ENCODE measurements around the gene ZNF181. TPM values are rescaled to one million over a fixed set of nuclear protein-coding genes. Genes with fewer than 3 reads are reported as not detected.

The ZNF181 gene
- total RNA-seq, 1 experiment from 2014 or later = 6.8 TPM

GRCh38 chr19:34778342-34778741 is 44.3 kb downstream of the ZNF181 start:
- no peak for DNase-seq
- Histone ChIP-seq H3K36me3 (replicated peaks; ENCODE audit: control insufficient read depth, insufficient read depth, low read length) (no peaks in the 10 kb centered on the region), H3K4me3 (ENCODE audit: insufficient read depth, low read depth, low read length) (no peak overlapping the region), H3K27me3 (ENCODE audit: control insufficient read depth, insufficient read depth, low read length) (no peaks in the 10 kb centered on the region)

GRCh38 chr19:34779652-34780051 is 45.6 kb downstream of the ZNF181 start:
- Histone ChIP-seq H3K4me3 (ENCODE audit: insufficient read depth, low read depth, low read length) (no peak overlapping the region), H3K27me3 (ENCODE audit: control insufficient read depth, insufficient read depth, low read length) (no peaks in the 10 kb centered on the region), H3K36me3 (replicated peaks; ENCODE audit: control insufficient read depth, insufficient read depth, low read length) (no peaks in the 10 kb centered on the region)
- no peak for DNase-seq

- DNase-seq = no peak
- H3K27me3 ChIP-seq (ENCODE audit: control insufficient read depth, insufficient read depth, low read length) = no peaks in the 10 kb centered on the region
- no peak overlapping the region for H3K4me3 ChIP-seq (ENCODE audit: insufficient read depth, low read depth, low read length)
- H3K36me3 ChIP-seq (replicated peaks; ENCODE audit: control insufficient read depth, insufficient read depth, low read length) = no peaks in the 10 kb centered on the region
Measured at GRCh38 chr19:34786236-34786635, 52.2 kb downstream of the ZNF181 start.

- DNase-seq = no peak
- H3K27me3 ChIP-seq (ENCODE audit: control insufficient read depth, insufficient read depth, low read length) = no peaks in the 10 kb centered on the region
- H3K4me3 ChIP-seq (ENCODE audit: insufficient read depth, low read depth, low read length) = no peak overlapping the region
- no peaks in the 10 kb centered on the region for H3K36me3 ChIP-seq (replicated peaks; ENCODE audit: control insufficient read depth, insufficient read depth, low read length)
Measured at GRCh38 chr19:34787059-34787824, 53.2 kb downstream of the ZNF181 start.

GRCh38 chr19:34788074-34788473 is 54.0 kb downstream of the ZNF181 start:
- DNase-seq = no peak
- no peak overlapping the region for H3K4me3 ChIP-seq (ENCODE audit: insufficient read depth, low read depth, low read length)
- H3K27me3 ChIP-seq (ENCODE audit: control insufficient read depth, insufficient read depth, low read length) = no peaks in the 10 kb centered on the region
- H3K36me3 ChIP-seq (replicated peaks; ENCODE audit: control insufficient read depth, insufficient read depth, low read length) = no peaks in the 10 kb centered on the region

- no peak overlapping the region for H3K4me3 ChIP-seq (ENCODE audit: insufficient read depth, low read depth, low read length)
- no peaks in the 10 kb centered on the region for H3K27me3 ChIP-seq (ENCODE audit: control insufficient read depth, insufficient read depth, low read length)
- H3K36me3 ChIP-seq (replicated peaks; ENCODE audit: control insufficient read depth, insufficient read depth, low read length) = no peaks in the 10 kb centered on the region
- DNase-seq = no peak
Measured at GRCh38 chr19:34793565-34793964, 59.5 kb downstream of the ZNF181 start.

GRCh38 chr19:34794066-34794960 is 60.3 kb downstream of the ZNF181 start:
- DNase-seq = no peak
- no peak overlapping the region for H3K4me3 ChIP-seq (ENCODE audit: insufficient read depth, low read depth, low read length)
- H3K27me3 ChIP-seq (ENCODE audit: control insufficient read depth, insufficient read depth, low read length) = no peaks in the 10 kb centered on the region
- no peaks in the 10 kb centered on the region for H3K36me3 ChIP-seq (replicated peaks; ENCODE audit: control insufficient read depth, insufficient read depth, low read length)

Other genes starting within 250 kb of the ZNF181 start
- not detected in 2 replicates for gene SCGB2B2, start 57.1 kb upstream of the ZNF181 start, total RNA-seq (2014; rRNA removed; shearing (Covaris generic))
- 11.5 and 16.3 TPM in 2 replicates for gene ZNF302, start 56.6 kb upstream of the ZNF181 start, total RNA-seq (2014; rRNA removed; shearing (Covaris generic))
- 3.6 and 7.6 TPM in 2 replicates for gene ZNF599, start 39.0 kb downstream of the ZNF181 start, total RNA-seq (2014; rRNA removed; shearing (Covaris generic))
- gene ZNF30, start 192.7 kb downstream of the ZNF181 start, total RNA-seq (2014; rRNA removed; shearing (Covaris generic)) = 6.3 and 8.9 TPM in 2 replicates
- gene ZNF792, start 230.0 kb downstream of the ZNF181 start, total RNA-seq (2014; rRNA removed; shearing (Covaris generic)) = 16.7 and 18.0 TPM in 2 replicates